Measurements from ENCODE around the gene TRAPPC2L. TPM values are rescaled to one million over a fixed set of nuclear protein-coding genes. Genes with fewer than 3 reads are reported as not detected.

TRAPPC2L gene
- total RNA-seq, 2 experiments from 2014 or later, result 27.6 to 44.9 TPM

DNA sequence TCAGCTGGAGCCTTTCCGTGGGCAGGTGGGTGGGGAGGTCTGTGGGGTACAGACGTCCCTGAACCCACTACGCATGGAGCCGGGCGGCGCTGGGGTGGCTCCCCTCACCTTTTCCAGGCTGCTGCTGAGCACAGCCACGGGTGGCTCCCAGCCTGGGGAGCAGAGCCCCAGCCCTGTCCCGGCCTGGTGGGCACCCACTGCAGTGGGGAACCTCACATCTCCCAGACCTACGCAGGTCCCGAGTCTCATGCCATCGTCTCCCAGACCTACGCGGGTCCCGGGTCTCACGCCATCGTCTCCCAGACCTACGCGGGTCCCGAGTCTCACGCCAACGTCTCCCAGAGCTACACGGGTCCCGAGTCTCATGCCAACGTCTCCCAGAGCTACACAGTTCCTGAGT is 28.2 kb upstream of the TRAPPC2L start:
- no peak overlapping the region for H3K4me2 ChIP-seq (ENCODE audit: low read length)
- no peak overlapping the region for H3K27ac ChIP-seq (ENCODE audit: low read depth, low read length, poor library complexity, severe bottlenecking)
- H3K9me3 ChIP-seq (ENCODE audit: low read length), result no peaks in the 10 kb centered on the region
- H3K9me2 ChIP-seq (ENCODE audit: insufficient read depth, low read length), result no peaks in the 10 kb centered on the region
- H3K36me3 ChIP-seq (ENCODE audit: insufficient read depth, low read length), result no peaks in the 10 kb centered on the region
- BruUV-seq (replicated peaks), result no TSS peak
- H2AFZ ChIP-seq (ENCODE audit: low read length), result no peak overlapping the region
- intact Hi-C loops (cut with micrococcal nuclease; ENCODE audit: unreplicated experiment), result no loop called here
- CTCF ChIA-PET (ENCODE audit: unreplicated experiment), result no interaction called here
- no peak for DNase-seq (ENCODE audit: low spot score)
- H3K4me1 ChIP-seq (ENCODE audit: insufficient read depth, low read length, poor library complexity, severe bottlenecking), result no peaks in the 10 kb centered on the region
- H3K79me2 ChIP-seq (ENCODE audit: insufficient read depth, low read depth, low read length), result no peaks in the 10 kb centered on the region
- H3K4me3 ChIP-seq (ENCODE audit: low read depth, low read length, poor library complexity, severe bottlenecking), result no peak overlapping the region
- POLR2A ChIA-PET, result no interaction called here
- H4K20me1 ChIP-seq (ENCODE audit: insufficient read depth, low read length), result no peaks in the 10 kb centered on the region
- TF ChIP-seq CTCF (conservative IDR thresholded peaks at IDR 0.05; ENCODE audit: low read length) (no peak), EZH2phosphoT487 (IDR thresholded peaks at IDR 0.05; ENCODE audit: borderline replicate concordance, low read depth, low read length) (no peak)

- H3K4me3 ChIP-seq (ENCODE audit: low read depth, low read length, poor library complexity, severe bottlenecking), result no peak overlapping the region
- POLR2A ChIA-PET, result interaction anchor here (0.6 kb wide), 1 partner anchor 686 kb away, joined by 4 read pairs; no protein-coding TSS in a partner anchor
- intact Hi-C loops (cut with micrococcal nuclease; ENCODE audit: unreplicated experiment), result no loop called here
- H3K9me3 ChIP-seq (ENCODE audit: low read length), result no peaks in the 10 kb centered on the region
- H2AFZ ChIP-seq (ENCODE audit: low read length), result no peak overlapping the region
- no peaks in the 10 kb centered on the region for H3K9me2 ChIP-seq (ENCODE audit: insufficient read depth, low read length)
- no peak overlapping the region for H3K27ac ChIP-seq (ENCODE audit: low read depth, low read length, poor library complexity, severe bottlenecking)
- no peak for DNase-seq (ENCODE audit: low spot score)
- H3K36me3 ChIP-seq (ENCODE audit: insufficient read depth, low read length), result no peaks in the 10 kb centered on the region
- no peaks in the 10 kb centered on the region for H3K4me1 ChIP-seq (ENCODE audit: insufficient read depth, low read length, poor library complexity, severe bottlenecking)
- H4K20me1 ChIP-seq (ENCODE audit: insufficient read depth, low read length), result no peaks in the 10 kb centered on the region
- BruUV-seq (replicated peaks), result no TSS peak
- CTCF ChIA-PET (ENCODE audit: unreplicated experiment), result no interaction called here
- no peaks in the 10 kb centered on the region for H3K79me2 ChIP-seq (ENCODE audit: insufficient read depth, low read depth, low read length)
- TF ChIP-seq EZH2phosphoT487 (IDR thresholded peaks at IDR 0.05; ENCODE audit: borderline replicate concordance, low read depth, low read length) (no peak), CTCF (conservative IDR thresholded peaks at IDR 0.05; ENCODE audit: low read length) (no peak)
- H3K4me2 ChIP-seq (ENCODE audit: low read length), result no peak overlapping the region
Observed at GRCh38 chr16:88830258-88830657, 26.7 kb upstream of the TRAPPC2L start.

GRCh38 chr16:88830783-88831182 is 26.1 kb upstream of the TRAPPC2L start:
- Histone ChIP-seq H3K79me2 (ENCODE audit: insufficient read depth, low read depth, low read length) (no peaks in the 10 kb centered on the region), H3K9me2 (ENCODE audit: insufficient read depth, low read length) (no peaks in the 10 kb centered on the region), H3K4me1 (ENCODE audit: insufficient read depth, low read length, poor library complexity, severe bottlenecking) (no peaks in the 10 kb centered on the region), H3K4me3 (ENCODE audit: low read depth, low read length, poor library complexity, severe bottlenecking) (no peak overlapping the region), H3K36me3 (ENCODE audit: insufficient read depth, low read length) (no peaks in the 10 kb centered on the region), H3K27ac (ENCODE audit: low read depth, low read length, poor library complexity, severe bottlenecking) (no peak overlapping the region), H4K20me1 (ENCODE audit: insufficient read depth, low read length) (no peaks in the 10 kb centered on the region), H3K9me3 (ENCODE audit: low read length) (no peaks in the 10 kb centered on the region), H3K4me2 (ENCODE audit: low read length) (no peak overlapping the region), H2AFZ (ENCODE audit: low read length) (no peak overlapping the region)
- no peak for DNase-seq (ENCODE audit: low spot score)
- intact Hi-C loops (cut with micrococcal nuclease; ENCODE audit: unreplicated experiment), result no loop called here
- no TSS peak for BruUV-seq (replicated peaks)
- TF ChIP-seq CTCF (conservative IDR thresholded peaks at IDR 0.05; ENCODE audit: low read length) (no peak), EZH2phosphoT487 (IDR thresholded peaks at IDR 0.05; ENCODE audit: borderline replicate concordance, low read depth, low read length) (no peak)
- ChIA-PET POLR2A (interaction anchor here (0.6 kb wide), 1 partner anchor 686 kb away, joined by 4 read pairs; no protein-coding TSS in a partner anchor), CTCF (ENCODE audit: unreplicated experiment) (no interaction called here)
